ENCODE measurements around the gene LRMDA.
"Not testable (repeated sequence)": the region's sequence is repeated elsewhere in the genome, so short reads cannot be mapped to it uniquely, and the experiment has no call there.

LRMDA gene

DNA sequence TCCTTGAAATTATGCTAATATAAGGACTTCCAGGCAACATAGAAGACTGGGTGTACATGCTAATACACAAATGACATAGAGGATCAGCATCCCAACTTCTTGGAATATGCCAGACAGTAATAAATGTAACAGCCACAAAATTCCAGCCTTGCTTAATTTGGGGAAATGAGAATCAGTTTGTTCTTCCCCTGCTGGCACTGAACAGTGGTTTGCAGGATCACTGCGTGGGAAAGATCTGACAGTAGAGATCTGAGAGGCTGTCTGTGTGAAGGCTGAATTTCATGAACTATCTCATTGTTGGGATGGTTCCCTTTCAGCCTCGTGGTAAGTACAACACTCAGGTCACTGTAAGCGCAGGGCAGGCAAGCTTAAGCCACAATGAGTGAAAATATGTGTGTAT is 1078.0 kb downstream of the LRMDA start:
- no peak for DNase-seq (ENCODE audit: low read depth)

GRCh38 chr10:76514321-76514720 is 1082.9 kb downstream of the LRMDA start:
- no peak for DNase-seq (ENCODE audit: low read depth)

- DNase-seq (ENCODE audit: low read depth): no peak
These were observed 1083.4 kb downstream of the LRMDA start for GRCh38 chr10:76514869-76515268.

DNA sequence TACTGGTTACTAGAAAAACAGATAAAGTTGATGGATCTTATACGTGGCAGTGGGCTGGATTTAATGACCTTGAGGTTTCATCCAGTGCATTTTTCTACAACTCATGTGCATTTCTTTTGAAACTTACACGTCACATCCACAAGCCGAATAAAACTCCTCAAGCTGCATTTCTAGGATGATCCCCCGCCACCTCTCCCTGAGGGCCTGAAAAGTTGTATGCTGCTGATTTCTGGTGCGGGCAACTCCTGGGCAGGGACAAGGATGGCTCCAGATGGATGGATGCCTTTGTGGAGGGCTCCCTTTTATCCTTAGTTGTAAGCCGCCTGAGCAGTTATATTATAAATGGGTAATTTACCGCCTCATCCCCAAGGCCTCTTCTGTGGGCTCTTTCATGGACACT is 1091.1 kb downstream of the LRMDA start:
- no peak for DNase-seq (ENCODE audit: low read depth)

- DNase-seq (ENCODE audit: low read depth): no peak
These were observed 1091.8 kb downstream of the LRMDA start for GRCh38 chr10:76523246-76523645.

DNA sequence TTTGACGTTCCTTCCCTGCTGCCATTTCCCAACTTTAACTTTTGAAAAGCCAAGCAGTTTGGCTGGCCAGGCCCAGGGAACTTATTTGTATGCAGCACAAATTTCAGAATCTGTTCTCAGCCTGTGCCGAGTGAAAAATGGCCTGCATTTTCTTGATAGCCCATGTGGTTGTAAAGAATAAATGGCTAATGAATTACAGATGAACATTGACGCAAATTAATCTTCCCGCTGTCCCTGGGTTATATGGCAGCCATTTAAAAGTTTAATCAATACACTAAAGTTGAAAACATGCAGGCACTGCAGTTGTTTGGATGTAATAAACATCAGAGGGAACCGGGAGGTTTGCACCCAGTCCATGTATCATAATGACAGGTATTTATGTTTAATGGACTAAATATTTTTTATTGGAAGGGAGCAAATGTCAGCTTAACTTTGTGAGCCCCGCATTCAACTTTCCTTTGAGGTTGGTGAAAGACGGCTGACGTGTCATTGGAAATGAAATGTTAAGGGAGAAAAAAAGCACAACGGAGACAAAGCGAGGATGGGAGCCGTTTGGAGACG is 1092.4 kb downstream of the LRMDA start:
- DNase-seq (ENCODE audit: low read depth): no peak

DNA sequence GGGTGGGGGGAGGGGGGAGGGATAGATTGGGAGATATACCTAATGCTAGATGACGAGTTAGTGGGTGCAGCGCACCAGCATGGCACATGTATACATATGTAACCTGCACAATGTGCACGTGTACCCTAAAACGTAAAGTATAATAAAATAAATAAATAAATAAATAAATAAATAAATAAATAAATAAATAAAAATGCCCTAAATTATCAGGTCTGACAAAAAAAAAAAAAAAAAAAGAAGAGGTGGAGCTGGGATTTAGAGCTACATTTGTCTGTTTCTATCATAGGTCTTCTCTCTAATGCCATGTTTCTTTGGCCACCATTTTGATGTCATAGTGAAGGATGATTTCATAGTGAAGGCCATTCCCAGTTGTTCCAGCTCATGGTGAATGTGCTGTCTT is 1095.4 kb downstream of the LRMDA start:
- not testable (repeated sequence) for DNase-seq (ENCODE audit: low read depth)

GRCh38 chr10:76540331-76540730 is 1108.9 kb downstream of the LRMDA start:
- DNase-seq (ENCODE audit: low read depth): no peak

- DNase-seq (ENCODE audit: low read depth): no peak
These were observed 1109.4 kb downstream of the LRMDA start for GRCh38 chr10:76540786-76541185.

DNA sequence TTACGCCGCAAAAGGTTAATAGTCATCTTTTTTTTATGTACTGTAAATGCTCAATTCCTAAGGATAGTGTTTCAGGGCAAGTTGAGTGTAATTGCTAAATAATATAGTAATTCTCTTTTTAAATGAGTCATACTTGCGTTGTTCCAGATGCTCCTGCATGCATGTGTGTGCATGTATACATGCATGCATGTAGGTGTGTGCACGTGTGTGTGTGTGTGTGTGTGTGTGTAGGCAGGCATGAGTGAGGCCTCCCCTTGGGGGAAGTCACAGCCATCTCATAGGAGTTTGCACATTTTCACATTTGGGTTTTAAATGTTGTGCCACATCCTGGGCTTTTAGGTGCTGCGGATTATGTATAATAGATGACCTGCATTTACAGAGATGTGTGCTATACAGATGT is 1110.4 kb downstream of the LRMDA start:
- no peak for DNase-seq (ENCODE audit: low read depth)

DNA sequence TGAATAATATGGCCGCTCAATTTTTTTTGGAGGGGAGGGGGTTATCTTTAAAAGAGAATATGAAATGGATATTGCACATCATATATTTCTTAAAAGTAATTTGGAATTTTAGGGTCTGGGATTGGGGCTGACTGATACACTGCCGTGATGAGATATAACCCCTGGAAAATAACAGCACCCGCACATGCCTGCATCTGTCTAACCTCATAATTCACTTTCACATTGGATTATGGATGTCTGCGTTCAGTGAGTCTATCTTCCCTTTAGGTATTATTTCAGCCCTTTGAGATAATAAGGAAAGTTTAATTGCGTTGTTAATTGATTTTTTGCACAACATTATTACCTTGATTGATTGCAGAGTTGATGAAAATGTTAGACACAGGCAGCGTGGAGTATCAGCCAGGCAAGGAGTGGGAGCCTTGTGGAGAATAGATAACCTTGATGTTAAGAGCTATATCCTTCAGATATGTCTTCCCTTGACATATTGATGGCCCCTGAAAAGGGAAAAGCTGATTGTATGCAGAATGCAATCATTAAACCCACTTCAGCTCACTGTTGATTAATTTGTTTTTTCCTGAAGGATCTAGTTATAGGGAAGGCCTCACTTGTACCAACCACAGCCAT is 1111.0 kb downstream of the LRMDA start:
- DNase-seq (ENCODE audit: low read depth): no peak

- no peak for DNase-seq (ENCODE audit: low read depth)
These were observed 1112.2 kb downstream of the LRMDA start for GRCh38 chr10:76543655-76544054.

DNA sequence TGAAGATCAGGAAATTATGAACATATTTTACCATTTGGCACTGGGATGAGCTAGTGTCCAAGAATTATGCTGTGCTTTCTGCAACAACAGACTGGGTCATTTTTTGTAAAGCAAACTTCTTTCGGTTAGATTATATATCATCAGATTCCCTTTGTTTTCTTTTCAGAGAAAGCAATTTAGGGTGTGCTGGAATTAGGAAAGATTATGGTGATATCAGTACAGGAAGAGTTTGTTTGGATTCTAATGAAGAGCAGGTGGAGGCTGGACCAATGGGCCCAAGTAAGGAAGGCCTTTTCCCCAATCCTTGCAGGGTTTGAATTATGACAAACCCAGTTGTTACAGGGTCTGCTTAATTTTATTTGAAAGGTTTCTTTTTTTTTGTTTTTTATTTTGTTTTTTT is 1113.4 kb downstream of the LRMDA start:
- DNase-seq (ENCODE audit: low read depth): no peak

DNA sequence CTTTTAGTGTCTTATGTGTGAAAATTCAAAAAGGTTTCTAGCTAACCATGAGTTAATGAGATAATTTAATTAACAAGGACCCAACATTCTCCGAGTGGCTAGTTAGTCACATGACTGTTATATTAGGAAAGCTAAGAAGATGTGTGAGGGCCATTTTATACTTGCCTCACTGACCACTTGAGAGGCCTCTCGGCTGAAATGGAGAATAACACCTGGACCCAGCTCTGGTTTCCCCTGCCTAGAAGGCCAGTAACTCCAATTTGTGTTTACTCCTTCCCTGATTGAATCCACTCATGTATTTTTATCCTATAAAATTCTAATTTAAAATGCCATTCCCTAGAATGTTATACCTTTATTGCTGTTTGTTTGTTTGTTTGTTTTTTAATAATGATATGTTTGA is 1115.0 kb downstream of the LRMDA start:
- no peak for DNase-seq (ENCODE audit: low read depth)

- peak; percentile 89 for DNase-seq (ENCODE audit: low read depth)
These were observed 1116.0 kb downstream of the LRMDA start for GRCh38 chr10:76547352-76547972.

DNA sequence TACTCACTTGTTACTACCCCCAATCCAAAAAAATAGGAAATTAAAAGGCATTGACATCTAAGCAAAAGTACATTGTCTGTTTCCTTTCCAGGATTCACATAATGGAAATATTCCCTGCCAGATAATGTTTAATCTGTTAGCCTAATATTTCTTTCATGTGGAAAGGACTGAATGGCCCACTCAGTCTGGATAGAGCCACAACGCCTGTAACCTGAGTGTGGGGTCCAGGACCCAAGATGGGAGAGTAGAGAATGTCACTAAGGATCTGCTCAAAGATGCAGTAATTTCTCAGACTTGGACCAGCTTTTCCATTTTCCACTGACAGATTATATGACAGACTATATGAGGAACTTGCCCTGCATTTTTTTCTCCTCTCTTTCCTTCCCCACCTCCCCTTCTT is 1117.3 kb downstream of the LRMDA start:
- no peak for DNase-seq (ENCODE audit: low read depth)

- DNase-seq (ENCODE audit: low read depth): no peak
These were observed 1117.7 kb downstream of the LRMDA start for GRCh38 chr10:76549171-76549570.

- no peak for DNase-seq (ENCODE audit: low read depth)
These were observed 1119.4 kb downstream of the LRMDA start for GRCh38 chr10:76550806-76551205.

- no peak for DNase-seq (ENCODE audit: low read depth)
These were observed 1120.9 kb downstream of the LRMDA start for GRCh38 chr10:76552091-76552873.

DNA sequence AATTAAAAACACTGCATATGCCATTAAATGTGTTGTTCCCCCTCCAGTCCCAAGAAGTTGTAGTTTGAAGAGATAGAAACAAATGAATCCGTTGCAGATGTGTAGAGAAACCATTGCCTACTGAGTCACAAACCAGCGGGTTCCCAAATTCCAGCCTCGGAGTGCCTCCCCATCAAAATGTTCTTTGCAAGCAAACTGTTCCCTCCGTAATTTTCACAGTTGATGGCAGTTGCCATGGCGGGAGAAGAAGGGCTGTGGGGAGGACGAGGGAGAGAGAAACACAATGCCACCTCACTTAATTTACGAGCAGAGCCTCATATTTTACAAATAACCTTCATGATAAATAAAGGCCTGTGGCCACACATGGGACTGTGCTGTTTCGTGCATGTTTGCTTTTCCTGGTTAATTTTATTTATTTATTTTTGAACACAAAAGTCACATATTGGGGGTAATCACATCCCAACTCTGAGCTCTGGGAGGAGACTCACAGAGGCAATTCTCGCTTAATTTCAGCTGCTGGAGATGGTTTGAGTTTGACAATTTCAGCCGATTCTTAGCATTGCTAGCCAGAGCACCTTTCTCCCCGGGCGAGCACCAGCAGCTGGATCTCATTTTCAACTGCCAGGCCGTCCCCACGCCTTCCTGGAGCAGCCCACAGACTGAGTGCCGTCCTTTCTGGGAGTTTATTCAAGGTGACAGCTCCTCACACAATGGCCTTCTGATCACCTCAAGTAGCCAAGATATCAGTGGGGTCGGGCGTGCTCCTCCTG is 1122.0 kb downstream of the LRMDA start:
- DNase-seq (ENCODE audit: low read depth): no peak

DNA sequence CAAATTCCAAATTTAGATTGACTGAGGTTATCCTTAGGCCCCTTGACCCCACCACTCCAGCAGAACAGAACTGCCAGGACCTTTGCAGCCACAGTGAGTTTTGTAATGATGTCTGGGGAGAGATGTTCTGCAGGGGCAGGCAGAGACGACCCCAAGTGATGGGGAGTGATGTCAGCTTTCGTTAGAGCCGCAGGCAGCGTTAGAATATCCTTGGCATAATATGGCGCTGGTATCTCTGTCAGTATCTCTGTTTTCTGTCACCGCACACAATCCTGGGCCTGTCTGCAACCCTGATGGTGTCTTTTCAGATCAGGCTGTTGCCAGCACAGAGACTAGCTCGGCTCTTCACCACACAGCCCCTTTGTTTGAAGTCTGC is 1122.6 kb downstream of the LRMDA start:
- no peak for DNase-seq (ENCODE audit: low read depth)

DNA sequence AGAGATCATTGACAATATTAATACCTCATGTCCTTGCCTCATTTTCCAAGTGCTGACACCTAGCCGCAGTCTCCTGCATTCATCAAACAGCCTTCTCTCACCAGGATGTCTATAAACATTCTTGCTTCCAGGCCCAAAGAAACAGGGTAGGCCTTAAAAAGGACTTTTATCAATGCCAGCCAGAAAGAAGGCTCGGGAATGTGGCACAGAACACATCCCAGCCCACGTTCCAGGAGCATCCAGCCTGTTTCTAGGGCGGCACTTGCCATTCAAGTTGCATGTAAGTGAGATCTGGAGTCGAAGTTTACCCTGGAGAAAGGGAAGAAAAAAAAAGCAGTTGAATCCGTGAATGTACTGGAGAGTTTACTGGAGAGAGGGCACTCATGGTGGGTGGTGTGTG is 1123.1 kb downstream of the LRMDA start:
- DNase-seq (ENCODE audit: low read depth): no peak

All from ELR (cell line).